ENCODE measurements around the gene KDM6A.
"Not testable (repeated sequence)": the region's sequence is repeated elsewhere in the genome, so short reads cannot be mapped to it uniquely, and the experiment has no call there.

Gene KDM6A

DNA sequence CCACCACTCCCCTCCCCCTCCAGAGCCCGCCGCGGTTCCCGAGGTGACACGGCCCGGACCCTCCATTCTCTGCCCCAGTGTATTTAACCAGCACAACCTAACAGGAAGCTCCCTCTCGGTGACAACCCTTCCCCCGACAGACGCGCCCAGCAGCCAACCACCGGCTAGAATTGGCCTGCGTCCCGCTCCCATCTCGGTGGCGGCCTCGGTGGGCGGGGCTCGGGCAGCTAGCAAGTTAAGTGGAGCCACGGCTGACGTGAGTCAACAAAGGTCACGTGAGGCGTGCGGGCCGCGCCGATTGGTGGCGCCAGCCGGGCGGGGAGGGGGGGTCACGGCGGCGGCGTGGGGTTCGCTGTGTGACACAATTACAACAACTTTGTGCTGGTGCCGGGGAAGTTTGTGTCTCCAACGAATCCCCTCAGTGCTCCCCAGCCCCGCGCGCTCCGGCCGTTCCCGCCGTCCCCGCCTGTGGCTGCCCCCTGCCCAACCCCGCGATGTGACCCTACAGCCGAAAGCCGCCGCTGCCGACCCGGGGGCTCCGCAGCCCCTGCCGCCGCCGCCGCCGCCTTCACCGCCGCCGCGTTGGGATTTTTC is at the start of gene KDM6A:
TSS of gene KDM6A (plus strand) at position 368 of the 594 bp plus-strand sequence. CDS start 364 bp downstream, outside the sequence.
- peak; percentile 89 to 99 for DNase-seq

DNA sequence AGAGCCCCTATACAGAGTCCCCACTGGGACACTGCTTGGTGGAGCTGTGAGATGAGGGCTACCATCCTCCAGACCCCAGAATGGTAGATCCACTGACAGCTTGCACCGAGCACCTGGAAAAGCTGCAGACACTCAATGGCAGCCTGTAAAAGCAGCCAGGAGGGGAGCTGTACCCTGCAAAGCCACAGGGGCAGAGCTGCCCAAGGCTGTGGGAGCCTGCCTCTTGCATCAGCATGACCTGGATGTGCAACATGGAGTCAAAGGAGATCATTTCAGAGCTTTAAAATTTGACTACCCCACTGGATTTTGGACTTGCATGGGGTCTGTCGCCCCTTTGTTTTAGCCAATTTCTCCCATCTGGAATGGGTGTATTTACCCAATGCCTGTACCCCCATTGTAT is 49.8 kb upstream of the KDM6A start:
- DNase-seq, result not testable (repeated sequence)

DNA sequence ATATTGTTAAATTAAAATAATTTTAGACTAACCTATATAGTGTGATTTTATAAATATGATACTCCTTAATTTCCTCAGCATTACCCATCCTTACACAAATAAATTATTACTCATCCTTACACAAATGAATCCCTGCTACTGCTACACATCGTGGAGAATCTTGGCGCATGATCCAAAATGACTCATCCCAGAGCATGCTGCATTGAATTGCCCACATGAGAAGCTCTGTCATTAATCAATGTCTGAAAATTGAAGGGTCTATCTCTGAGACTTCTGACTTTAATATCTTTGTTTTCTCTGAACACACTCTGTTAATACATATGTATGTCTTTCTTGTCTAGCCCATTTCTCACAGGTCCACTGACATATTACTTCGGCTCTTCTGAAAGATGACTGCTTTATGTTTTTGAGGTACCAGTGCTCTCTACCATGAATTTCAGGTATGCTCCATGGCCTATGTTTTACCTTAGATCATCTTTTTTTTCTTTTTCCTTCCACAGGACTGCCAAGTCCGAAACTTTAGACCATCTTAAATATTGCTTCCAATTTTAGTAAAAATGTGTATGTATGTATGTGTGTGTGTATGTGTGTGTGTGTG is 44.9 kb upstream of the KDM6A start:
- no peak for DNase-seq

DNA sequence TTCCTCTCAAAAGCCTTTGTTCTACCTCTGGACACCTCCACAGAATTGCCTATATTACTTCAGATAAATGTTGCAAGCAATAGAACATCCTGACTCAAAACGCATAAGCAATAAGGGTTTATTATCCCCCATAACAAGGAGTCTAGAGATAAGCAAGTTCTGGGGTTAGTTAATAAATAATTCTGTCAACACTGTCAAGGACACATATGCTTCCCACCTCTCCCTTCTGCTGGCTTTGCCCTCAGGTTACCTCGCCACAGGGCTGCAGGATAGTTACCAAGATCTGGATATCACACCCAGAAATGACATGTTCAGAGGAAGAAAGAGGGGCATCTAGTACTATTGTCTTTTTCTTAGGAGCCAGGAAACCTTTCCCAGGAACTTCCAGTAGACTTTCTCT is 43.2 kb upstream of the KDM6A start:
- DNase-seq, result no peak

DNA sequence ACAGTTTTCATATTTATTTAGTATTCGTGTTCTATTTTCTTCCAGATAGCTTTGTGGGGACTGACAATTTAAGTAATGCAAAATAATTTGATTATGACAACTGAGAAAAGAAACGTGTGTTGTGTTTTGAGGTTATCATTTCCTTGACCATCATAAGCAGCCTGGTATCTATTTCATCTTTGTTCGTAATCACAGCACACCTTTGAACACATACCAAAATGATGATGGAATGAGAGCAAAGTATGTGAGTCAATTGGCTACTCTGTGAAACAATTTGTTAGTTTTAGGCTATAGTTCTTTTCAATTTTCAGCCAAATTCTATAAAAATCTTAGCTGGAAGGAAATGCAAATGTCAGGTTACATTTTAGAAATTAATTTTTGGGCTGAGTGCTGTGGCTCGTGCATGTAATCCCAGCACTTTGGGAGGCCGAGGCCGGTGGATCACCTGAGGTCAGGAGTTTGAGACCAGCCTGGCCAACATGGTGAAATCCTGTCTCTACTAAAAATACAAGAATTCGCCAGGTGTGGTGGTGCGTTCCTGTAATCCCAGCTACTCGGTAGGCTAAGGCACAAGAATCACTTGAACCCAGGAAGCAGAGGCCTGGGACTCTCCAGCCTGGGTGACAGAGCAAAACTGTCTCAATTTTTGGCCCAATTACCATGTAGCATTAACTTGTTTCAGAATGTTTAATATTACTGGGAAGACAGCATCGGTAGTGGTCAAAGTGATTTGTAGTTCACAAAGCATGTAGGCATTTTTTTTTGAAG is 30.3 kb upstream of the KDM6A start:
- no peak for DNase-seq

DNA sequence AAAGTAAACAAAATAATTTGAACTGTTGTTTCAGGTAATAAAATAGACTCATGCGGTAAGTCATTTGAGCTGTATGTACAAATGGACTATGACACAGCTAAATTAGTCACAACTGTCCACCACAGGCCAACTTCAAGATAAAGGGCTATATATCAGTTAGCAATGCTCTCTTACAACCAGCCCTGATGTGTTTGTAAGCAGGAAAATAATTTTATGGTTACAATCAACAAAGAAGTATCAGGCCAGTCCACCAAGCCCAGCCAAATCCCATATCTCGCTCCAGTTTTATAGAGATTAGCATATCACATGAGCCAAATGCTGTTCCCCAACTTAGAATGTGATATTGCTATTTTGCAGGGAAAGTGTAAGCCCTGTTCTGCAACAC is 29.7 kb upstream of the KDM6A start:
- no peak for DNase-seq

DNA sequence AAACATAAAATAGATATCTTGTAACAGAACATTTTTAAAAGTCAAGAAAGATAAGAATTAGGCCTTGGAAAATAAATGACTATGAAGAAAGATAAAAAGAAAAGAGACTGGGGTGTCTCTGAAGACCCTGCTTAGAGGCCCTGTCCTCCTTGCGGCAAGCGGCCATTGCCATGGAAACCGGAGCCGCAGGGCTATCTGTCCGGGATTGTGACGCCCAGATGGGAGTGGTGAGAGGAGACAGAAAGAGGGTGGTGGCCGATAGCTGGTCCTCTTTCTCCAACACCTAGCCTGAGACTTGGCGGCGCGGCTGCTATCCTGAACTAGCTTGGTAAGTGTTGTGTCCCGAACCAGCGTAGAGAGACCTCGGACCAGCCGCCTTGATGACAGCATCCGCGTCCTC is 29.2 kb upstream of the KDM6A start, which contains the start of gene DUSP21:
TSS of gene DUSP21 (plus strand) at position 269 of the 400 bp plus-strand sequence. CDS start at position 381, 112 bp downstream.
- DNase-seq, result no peak

DNA sequence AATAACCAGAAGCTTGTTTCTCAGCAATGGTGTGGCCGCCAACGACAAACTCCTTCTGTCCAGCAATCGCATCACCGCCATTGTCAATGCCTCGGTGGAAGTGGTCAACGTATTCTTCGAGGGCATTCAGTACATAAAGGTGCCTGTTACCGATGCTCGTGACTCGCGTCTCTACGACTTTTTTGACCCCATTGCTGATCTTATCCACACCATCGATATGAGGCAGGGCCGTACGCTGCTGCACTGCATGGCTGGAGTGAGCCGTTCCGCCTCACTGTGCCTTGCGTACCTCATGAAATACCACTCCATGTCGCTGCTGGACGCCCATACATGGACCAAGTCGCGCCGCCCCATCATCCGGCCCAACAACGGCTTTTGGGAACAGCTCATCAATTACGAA is 28.8 kb upstream of the KDM6A start:
- no peak for DNase-seq

DNA sequence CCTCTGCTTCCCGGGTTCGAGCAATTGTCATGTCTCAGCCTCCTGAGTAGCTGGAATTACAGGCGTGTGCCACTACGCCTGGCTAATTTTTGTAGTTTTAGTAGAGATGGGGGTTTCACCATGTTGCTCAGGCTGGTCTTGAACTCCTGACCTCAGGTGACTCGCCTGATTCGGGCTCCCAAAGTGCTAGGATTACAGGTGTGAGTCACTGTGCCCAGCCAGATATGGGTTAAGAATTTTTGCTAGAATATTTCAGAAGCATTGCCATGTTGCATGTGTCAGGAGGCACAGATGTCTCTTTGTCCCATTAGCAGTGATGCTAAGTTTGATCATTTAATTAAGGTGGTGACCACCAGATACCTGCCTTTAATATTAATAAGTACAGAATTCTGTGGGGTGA is 22.1 kb upstream of the KDM6A start:
- not testable (repeated sequence) for DNase-seq

DNA sequence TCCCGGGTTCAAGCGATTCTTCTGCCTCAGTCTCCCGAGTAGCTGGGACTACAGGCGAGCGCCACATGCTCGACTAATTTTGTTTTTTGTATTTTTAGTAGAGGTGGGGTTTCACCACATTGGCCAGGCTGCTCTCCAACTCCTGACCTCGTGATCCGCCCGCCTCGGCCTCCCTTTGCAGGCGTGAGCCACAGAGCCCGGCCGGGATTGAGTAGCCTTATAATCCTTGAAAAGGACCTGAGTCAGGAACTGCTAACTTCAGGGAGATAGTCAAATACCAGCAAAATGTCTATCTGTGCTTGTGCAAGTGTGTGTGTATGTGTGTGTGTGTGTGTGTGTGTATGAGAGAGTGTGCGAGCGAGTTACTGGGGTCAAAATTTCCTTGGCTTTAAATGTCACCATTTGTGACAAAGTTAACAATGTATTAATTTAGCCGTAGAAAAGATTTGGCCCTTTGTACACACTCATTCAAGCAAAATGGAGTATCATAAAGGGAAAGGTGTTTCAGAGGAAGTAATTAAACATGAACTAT is 1.8 kb upstream of the KDM6A start:
- DNase-seq, result no peak

DNA sequence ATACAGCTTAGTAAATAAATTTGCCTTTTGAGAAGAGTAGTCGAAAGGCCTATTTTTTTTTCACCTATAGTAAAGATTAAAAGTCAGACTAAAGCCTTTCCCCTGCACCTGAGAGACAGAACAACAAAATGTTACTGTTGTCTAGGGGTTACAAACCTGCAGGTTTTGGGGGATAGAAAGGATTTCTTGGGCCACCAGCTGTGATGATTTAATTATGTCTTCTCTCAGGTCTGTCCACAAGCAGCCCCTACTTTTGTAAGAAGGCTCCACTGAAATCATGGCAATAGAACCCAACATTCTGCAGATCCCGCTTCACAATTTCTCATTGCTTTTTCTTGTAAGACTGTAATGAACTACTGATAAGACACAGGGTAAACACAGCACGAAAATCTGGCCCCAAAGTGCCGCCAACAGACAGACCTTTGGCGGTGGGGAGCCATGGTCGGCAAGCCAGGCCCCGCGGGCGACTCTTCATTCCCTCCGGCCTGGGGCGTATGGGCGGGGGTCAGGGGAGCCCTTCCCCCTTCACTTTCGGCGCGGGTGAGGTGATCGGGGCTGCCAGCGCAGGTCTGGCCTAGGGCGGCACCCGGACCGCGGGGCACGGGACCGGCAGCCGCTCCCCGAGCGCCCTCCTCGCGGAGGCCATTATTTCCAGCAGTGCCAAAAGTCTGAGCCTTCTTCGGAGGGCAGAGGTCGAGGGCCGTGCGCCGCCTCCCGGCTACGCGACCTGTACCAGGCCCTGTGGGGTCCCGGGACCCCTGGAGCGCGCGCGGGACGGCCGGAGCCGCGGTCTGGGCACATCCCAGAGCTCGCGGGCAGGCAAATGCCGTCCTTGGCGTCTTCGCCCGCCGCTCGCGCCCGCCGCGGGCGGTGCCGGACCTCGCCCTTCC is 812 bp upstream of the KDM6A start:
- peak; percentile 1 to 29 for DNase-seq

DNA sequence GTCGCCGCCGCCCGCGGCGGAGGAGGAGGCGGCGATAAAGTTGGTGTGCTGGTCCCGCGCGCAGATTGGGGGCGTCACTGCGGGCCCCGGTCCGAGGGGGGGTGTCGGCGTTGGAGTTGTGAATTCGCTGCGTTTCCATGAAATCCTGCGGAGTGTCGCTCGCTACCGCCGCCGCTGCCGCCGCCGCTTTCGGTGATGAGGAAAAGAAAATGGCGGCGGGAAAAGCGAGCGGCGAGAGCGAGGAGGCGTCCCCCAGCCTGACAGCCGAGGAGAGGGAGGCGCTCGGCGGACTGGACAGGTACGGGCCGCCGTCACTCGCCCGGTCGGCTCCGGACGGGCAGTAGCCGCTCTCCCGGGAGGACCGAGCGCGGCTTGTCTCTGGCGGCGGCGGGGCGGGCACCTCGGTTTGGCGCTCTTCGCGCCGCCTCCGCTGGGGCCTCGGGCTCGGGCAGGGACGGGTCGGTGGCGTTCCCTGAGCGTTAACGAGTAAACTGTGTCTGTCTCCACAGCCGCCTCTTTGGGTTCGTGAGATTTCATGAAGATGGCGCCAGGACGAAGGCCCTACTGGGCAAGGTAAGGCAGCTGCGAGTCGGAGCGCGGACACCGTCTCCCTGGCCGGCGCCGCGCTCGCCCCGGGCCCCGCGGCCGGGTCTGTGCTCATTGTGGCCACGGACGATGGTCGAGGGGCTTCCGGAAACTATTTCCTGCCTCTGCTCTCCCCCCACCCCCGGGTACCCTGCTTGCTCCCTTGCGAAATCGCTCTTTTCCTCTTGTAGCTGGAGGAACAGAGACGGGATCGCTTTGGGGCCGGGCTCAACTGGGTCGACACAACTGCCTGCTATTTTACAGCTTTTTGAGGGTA is 658 bp downstream of the KDM6A start:
- peak; percentile 16 to 43 for DNase-seq

DNA sequence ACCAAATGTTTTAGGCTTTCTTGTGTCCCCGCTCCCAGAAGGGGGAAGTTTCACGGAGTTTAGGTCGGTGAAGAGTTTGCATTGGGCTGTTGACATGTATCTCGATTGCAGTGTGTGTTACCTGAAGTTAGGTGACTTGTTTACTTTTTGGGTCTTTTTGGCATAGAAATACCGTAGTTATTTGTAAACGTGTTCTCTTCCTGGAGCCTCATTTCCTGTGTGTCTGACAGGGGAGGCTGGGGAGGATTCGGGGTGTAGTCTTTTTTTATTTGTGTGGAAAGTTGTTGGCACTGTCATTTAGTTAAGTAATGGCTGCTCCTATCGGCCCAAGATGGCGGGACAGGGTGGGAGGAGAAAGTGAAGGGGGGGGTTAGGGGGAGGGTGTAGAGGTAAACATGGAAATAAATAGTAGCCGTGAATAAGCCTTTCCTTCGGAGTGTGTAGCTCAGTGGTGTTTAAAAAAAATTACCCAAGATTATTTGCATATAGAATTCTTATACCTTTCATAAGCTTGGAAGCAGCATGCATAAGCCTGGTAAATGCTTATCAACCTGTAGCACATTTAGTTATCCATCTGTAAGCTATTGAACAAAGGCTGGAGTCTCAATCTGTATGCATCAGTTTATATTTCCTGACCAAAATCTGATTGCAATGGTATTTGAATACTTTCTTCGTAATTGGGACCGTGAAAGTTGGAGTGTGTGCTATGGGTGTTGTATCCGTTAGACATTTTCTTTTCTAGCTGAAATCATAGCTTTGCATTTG is 1.6 kb downstream of the KDM6A start:
- peak in 1 of 2 donors; percentile 27 for DNase-seq

DNA sequence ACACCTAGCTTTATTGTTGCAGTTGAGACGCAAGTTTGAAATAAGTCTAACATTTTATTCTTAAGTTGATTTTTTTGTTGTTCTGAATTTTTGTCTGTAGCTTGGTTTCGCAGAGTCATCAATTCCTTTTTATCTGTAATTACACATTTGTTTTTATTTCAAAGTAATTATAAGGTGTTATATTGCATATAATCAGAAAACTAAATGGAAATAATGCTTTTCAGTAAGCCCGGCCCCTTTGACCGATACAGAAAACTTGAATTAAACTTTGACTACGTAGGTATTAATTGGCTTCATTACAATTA is 2.1 kb downstream of the KDM6A start:
- no peak for DNase-seq

DNA sequence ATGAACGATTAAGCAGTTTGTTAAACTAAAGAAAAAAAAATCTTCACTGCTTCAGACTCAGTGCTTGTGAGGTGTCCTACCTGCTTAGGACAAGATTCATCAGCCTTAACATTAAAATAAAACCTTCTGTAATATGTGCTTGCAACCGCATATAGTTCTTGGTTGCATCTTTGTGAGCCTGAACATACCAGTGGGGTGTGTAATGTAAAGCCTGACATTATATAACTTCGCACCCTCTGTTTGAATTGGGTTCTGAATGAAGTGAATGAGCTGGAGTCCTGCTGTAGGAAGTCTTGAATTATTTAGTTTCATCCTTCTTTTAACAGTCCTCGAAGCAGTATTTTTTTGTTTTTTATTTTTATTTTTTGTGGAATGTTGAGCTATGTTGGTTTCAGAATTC is 3.1 kb downstream of the KDM6A start:
- no peak for DNase-seq

DNA sequence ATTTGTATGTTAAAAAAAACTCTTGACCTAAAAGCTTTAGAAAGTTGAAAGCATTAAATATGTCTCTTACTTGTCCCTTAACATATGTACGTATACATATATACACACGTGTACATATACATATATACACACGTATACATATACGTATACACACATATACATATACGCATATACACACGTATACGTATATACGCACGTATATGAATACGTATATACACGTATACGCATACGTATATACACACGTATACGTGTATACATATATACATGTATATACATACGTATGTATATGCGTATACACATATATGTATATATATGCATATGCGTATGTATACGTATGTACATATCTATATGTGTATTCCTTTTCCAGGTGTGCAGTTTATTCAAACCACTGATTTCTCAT is 3.8 kb downstream of the KDM6A start:
- DNase-seq, result no peak

DNA sequence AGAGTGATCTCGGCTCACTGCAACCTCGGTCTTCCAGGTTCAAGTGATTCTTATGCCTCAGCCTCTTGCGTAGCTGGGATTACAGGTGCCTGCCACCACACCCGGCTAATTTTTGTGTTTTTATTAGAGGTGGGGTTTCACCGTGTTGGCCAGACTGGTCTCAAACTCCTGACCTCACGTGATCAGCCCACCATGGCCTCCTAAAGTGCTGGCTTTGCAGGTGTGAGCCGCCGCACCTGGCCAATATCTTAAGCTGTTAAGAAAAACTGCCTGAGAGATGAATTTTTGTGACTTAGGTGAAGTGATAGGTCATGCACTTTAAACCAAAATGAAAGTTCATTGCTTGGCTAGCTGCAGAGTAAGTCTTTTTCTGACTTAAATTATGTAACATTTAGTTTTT is 5.8 kb downstream of the KDM6A start:
- no peak for DNase-seq

DNA sequence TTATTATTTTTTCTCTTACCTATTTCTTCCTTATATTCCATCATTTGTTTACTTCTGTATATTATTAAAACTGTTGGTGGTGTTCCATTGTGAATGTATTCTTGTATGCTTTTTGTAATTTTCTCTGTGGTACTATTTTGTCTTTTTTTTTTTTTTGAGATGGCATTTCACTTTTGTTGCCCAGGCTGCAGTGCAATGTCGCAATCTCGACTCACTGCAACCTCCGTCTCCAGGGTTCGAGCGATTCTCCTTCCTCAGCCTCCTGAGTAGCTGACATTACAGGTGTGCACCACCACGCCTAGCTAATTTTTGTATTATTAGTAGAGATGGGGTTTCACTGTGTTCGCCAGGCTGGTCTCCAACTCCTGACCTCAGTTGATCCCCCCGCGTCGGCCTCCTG is 8.6 kb downstream of the KDM6A start:
- DNase-seq, result no peak

DNA sequence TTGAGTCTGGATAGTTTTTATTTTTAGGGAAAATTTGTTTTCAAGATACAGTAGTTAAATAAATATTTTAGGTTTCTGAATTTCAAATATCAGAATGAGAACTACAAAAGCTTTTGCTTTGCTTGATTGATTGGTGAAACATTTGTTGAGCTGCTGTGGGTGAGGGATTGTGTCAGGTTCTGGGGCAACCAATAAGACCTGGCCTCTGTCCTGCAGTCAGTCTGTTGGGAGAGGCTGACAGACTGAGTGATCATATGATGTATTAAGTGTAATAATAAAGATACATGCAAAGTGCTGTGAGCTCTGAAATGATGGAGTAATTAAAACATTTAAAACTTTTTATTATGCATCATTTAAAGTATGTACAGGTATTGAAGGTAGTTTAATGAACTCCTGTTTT is 9.6 kb downstream of the KDM6A start:
- no peak for DNase-seq

DNA sequence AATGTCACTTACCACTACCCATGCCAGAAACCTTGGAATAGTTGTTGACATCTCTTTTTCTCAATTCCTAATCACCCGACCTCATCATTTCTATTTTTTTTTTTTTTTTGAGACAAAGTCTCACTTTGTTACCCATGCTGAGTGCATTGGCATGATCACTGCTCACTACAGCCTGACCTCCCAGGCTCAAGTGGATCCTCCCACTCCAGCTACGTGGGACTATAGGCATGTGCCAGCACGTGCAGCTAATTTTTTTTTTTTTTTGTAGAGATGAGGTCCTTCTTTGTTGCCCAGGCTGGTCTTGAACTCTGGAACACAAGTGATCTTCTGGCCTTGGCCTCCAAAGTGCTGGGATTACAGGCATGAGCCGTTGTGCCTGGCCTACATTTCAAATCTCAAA is 12.0 kb downstream of the KDM6A start:
- DNase-seq, result no peak

DNA sequence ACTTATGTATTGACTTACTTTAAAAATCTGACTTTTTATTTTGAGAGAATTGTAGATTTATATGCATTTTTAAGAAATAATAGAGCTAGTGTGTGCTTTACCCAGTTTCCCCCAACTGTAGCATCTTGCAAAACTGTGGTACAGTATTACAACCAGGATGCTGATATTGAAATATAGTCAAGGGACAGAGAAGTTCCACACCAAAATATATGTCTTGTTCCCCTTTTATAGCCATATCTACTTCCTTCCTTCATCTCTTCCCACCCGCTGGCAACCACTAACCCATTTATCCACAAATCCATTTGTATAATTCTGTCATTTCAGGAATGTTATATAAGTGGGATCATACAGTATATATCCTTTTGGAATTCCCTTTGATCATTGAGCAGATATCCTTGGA is 16.8 kb downstream of the KDM6A start:
- DNase-seq, result no peak

Measured in stimulated activated CD4-positive, alpha-beta T cell treated with anti-CD3 and anti-CD28 coated beads, Interleukin-2, amount 100 ng/mL, for 48 hours (primary cell).